Neural progenitor cell (in vitro differentiated cells): ENCODE results near the gene TRIAP1. TPM values are rescaled to one million over a fixed set of nuclear protein-coding genes. Genes with fewer than 3 reads are reported as not detected.

ENCODE experiments used
- DNase-seq: peaks from one replicate; pipeline ENCODE4 v3.0.0-alpha.2; 2016; ENCODE audit warnings: low spot score
- H2AFZ ChIP-seq: fragments of 200-600 bp; sonication (generic); replicated peaks from 2 replicates; pipeline ENCODE4 v1.6.1; 2016; ENCODE audit warnings: antibody characterized with exemption
- H3F3A ChIP-seq: fragments of 200-600 bp; sonication (generic); 2 replicates; pipeline ENCODE4 v1.6.1; 2016; ENCODE audit warnings: antibody characterized with exemption, low read depth
- H3K27ac ChIP-seq: fragments of 200-600 bp; sonication (generic); 2 replicates; pipeline ENCODE4 v1.5.1; 2016; ENCODE audit warnings: mild to moderate bottlenecking
- H3K27me3 ChIP-seq: fragments of 200-600 bp; sonication (generic); 2 replicates; pipeline ENCODE4 v1.6.1; 2016; ENCODE audit warnings: mild to moderate bottlenecking, moderate library complexity
- H3K36me3 ChIP-seq: fragments of 200-600 bp; sonication (generic); 2 replicates; pipeline ENCODE4 v1.5.1; 2016
- H3K4me1 ChIP-seq: fragments of 200-600 bp; sonication (generic); 2 replicates; pipeline ENCODE4 v1.6.1; 2016; ENCODE audit warnings: mixed run types
- H3K4me2 ChIP-seq: fragments of 200-600 bp; sonication (generic); 2 replicates; pipeline ENCODE4 v1.6.1; 2016
- H3K4me3 ChIP-seq: fragments of 200-600 bp; sonication (generic); 2 replicates; pipeline ENCODE4 v1.5.1; 2016
- H3K79me2 ChIP-seq: fragments of 200-600 bp; sonication (generic); 2 replicates; pipeline ENCODE4 v1.6.1; 2016; ENCODE audit warnings: low read depth
- H3K9ac ChIP-seq: fragments of 200-600 bp; sonication (generic); 2 replicates; pipeline ENCODE4 v1.6.1; 2016
- H3K9me3 ChIP-seq: fragments of 200-600 bp; sonication (generic); 2 replicates; pipeline ENCODE4 v1.5.1; 2016; ENCODE audit warnings: low read depth
- H4K20me1 ChIP-seq: fragments of 200-600 bp; sonication (generic); 2 replicates; pipeline ENCODE4 v1.6.1; 2016; ENCODE audit warnings: low read depth
- H3K27ac Mint-ChIP-seq: 3 replicates; pipeline ENCODE4 v1.8.0; 2021; ENCODE audit warnings: mixed read lengths
- H3K27me3 Mint-ChIP-seq: 2 replicates; pipeline ENCODE4 v1.8.0; 2022; ENCODE audit warnings: low read depth, mild to moderate bottlenecking, inconsistent platforms, moderate library complexity, mixed read lengths; ENCODE audit not compliant: insufficient read depth
- H3K36me3 Mint-ChIP-seq: 3 replicates; pipeline ENCODE4 v1.8.0; 2021; ENCODE audit warnings: mixed read lengths
- H3K4me1 Mint-ChIP-seq: 3 replicates; pipeline ENCODE4 v1.8.0; 2021; ENCODE audit warnings: mixed read lengths
- H3K4me3 Mint-ChIP-seq: 3 replicates; pipeline ENCODE4 v1.8.0; 2021; ENCODE audit warnings: mild to moderate bottlenecking, moderate library complexity, mixed read lengths
- H3K9me3 Mint-ChIP-seq: 3 replicates; pipeline ENCODE4 v1.8.0; 2020; ENCODE audit warnings: mixed read lengths
- CTCF ChIP-seq: fragments of 200-600 bp; sonication (generic); IDR thresholded peaks from 2 replicates; pipeline ENCODE4 v1.5.1; 2017; ENCODE audit warnings: antibody characterized with exemption, mild to moderate bottlenecking
- EZH2 ChIP-seq: fragments of 200-600 bp; sonication (generic); IDR thresholded peaks from 2 replicates; pipeline ENCODE4 v1.6.1; 2017; ENCODE audit warnings: antibody characterized with exemption, mild to moderate bottlenecking, moderate library complexity
- EZH2phosphoT487 ChIP-seq: fragments of 200-600 bp; sonication (generic); IDR thresholded peaks from 2 replicates; pipeline ENCODE4 v1.6.1; 2017; ENCODE audit warnings: antibody characterized with exemption
- total RNA-seq: library from RNA; depleted of rRNA; stranded (reverse); fragments of >200 nt; gene quantifications from 2 replicates; pipeline ENCODE4 v1.2.3, GENCODE V29; 2015; ENCODE audit warnings: low replicate concordance

Gene TRIAP1
- total RNA-seq, 1 donor from 2014 or later = 72.1 TPM

- peaks cover 22% of the 10 kb centered on the region for H3K79me2 ChIP-seq
- no peak overlapping the region for H3K4me2 ChIP-seq
- Mint-ChIP-seq H3K27ac (no peak overlapping the region), H3K36me3 (peaks cover 2% of the 10 kb centered on the region), H3K9me3 (no peaks in the 10 kb centered on the region), H3K27me3 (peaks cover 3% of the 10 kb centered on the region), H3K4me3 (no peak overlapping the region), H3K4me1 (peaks cover 33% of the 10 kb centered on the region)
- no peak for DNase-seq
- H3K9me3 ChIP-seq = no peaks in the 10 kb centered on the region
- H3K27me3 ChIP-seq = no peaks in the 10 kb centered on the region
- H3K4me3 ChIP-seq = no peak overlapping the region
- H3K27ac ChIP-seq = no peak overlapping the region
- H3K9ac ChIP-seq = no peak overlapping the region
- H2AFZ ChIP-seq = no peak overlapping the region
- TF ChIP-seq EZH2 = no peak
- TF ChIP-seq EZH2phosphoT487 = no peak
- no peak for TF ChIP-seq CTCF
- H3F3A ChIP-seq = peaks cover 20% of the 10 kb centered on the region
- peaks cover 4% of the 10 kb centered on the region for H3K4me1 ChIP-seq
- no peaks in the 10 kb centered on the region for H4K20me1 ChIP-seq
- H3K36me3 ChIP-seq = no peaks in the 10 kb centered on the region
These were observed 28.4 kb upstream of the TRIAP1 start for GRCh38 chr12:120474616-120474960.

- TF ChIP-seq CTCF = no peak
- TF ChIP-seq EZH2phosphoT487 = no peak
- Mint-ChIP-seq H3K4me1 (peaks cover 33% of the 10 kb centered on the region), H3K36me3 (peaks cover 2% of the 10 kb centered on the region), H3K27me3 (peaks cover 3% of the 10 kb centered on the region), H3K27ac (peak overlapping the region; percentile 7), H3K9me3 (no peaks in the 10 kb centered on the region), H3K4me3 (peak overlapping the region; percentile 75)
- H3K79me2 ChIP-seq = peaks cover 25% of the 10 kb centered on the region
- no peak overlapping the region for H3K4me3 ChIP-seq
- H3K36me3 ChIP-seq = no peaks in the 10 kb centered on the region
- H3K27ac ChIP-seq = no peak overlapping the region
- no peak overlapping the region for H3K4me2 ChIP-seq
- H3K9me3 ChIP-seq = no peaks in the 10 kb centered on the region
- no peak overlapping the region for H3K9ac ChIP-seq
- peaks cover 4% of the 10 kb centered on the region for H3K4me1 ChIP-seq
- no peak overlapping the region for H2AFZ ChIP-seq
- no peaks in the 10 kb centered on the region for H3K27me3 ChIP-seq
- peaks cover under 1% of the 10 kb centered on the region for H4K20me1 ChIP-seq
- peaks cover 14% of the 10 kb centered on the region for H3F3A ChIP-seq
- DNase-seq = no peak
These were observed 27.8 kb upstream of the TRIAP1 start for GRCh38 chr12:120473807-120474615.

- Histone ChIP-seq H3K9ac (no peak overlapping the region), H3K27me3 (no peaks in the 10 kb centered on the region), H3K4me3 (no peak overlapping the region), H3K4me1 (peaks cover 4% of the 10 kb centered on the region), H3K79me2 (peaks cover 40% of the 10 kb centered on the region), H3K4me2 (no peak overlapping the region), H4K20me1 (peaks cover 15% of the 10 kb centered on the region), H3K27ac (no peak overlapping the region), H3K9me3 (no peaks in the 10 kb centered on the region), H3K36me3 (no peaks in the 10 kb centered on the region), H2AFZ (no peak overlapping the region), H3F3A (peaks cover 17% of the 10 kb centered on the region)
- TF ChIP-seq CTCF (no peak), EZH2 (no peak), EZH2phosphoT487 (no peak)
- DNase-seq = no peak
- peaks cover 40% of the 10 kb centered on the region for H3K4me1 Mint-ChIP-seq
- no peak overlapping the region for H3K27ac Mint-ChIP-seq
- H3K27me3 Mint-ChIP-seq = peaks cover 3% of the 10 kb centered on the region
- no peaks in the 10 kb centered on the region for H3K9me3 Mint-ChIP-seq
- H3K4me3 Mint-ChIP-seq = no peak overlapping the region
- peaks cover 3% of the 10 kb centered on the region for H3K36me3 Mint-ChIP-seq
These were observed 26.3 kb upstream of the TRIAP1 start for GRCh38 chr12:120472521-120472920.
